Stimulated activated CD8-positive, alpha-beta memory T cell treated with anti-CD3 and anti-CD28 coated beads, Interleukin-12 subunit alpha, Interleukin-12 subunit beta, amount 100 ng/mL, for 1 hour (primary cell): Measurements from ENCODE around the gene MUC2.
"Not testable (repeated sequence)": the region's sequence is repeated elsewhere in the genome, so short reads cannot be mapped to it uniquely, and the experiment has no call there.

Experiments
- DNase-seq: peaks from one replicate; pipeline ENCODE4 v3.0.0-alpha.2; 2020; ENCODE audit warnings: low read depth

The MUC2 gene

DNA sequence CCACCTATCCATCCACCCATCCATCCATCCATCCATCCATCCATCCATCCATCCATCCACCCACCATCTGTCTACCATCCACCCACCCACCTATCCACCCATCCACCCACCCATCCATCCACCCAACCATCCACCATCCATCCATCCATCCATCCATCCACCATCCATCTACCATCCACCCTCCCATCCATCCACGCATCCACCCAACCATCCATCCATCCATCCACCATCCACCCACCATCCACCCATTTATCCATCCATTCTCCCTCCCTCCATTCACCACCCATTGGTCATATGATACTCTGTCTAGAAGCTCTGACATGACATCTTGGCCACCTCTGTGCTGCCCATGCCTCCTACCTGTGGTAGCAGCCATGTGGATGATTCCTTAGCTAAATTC, 31.7 kb downstream of the MUC2 start:
- DNase-seq: no peak

DNA sequence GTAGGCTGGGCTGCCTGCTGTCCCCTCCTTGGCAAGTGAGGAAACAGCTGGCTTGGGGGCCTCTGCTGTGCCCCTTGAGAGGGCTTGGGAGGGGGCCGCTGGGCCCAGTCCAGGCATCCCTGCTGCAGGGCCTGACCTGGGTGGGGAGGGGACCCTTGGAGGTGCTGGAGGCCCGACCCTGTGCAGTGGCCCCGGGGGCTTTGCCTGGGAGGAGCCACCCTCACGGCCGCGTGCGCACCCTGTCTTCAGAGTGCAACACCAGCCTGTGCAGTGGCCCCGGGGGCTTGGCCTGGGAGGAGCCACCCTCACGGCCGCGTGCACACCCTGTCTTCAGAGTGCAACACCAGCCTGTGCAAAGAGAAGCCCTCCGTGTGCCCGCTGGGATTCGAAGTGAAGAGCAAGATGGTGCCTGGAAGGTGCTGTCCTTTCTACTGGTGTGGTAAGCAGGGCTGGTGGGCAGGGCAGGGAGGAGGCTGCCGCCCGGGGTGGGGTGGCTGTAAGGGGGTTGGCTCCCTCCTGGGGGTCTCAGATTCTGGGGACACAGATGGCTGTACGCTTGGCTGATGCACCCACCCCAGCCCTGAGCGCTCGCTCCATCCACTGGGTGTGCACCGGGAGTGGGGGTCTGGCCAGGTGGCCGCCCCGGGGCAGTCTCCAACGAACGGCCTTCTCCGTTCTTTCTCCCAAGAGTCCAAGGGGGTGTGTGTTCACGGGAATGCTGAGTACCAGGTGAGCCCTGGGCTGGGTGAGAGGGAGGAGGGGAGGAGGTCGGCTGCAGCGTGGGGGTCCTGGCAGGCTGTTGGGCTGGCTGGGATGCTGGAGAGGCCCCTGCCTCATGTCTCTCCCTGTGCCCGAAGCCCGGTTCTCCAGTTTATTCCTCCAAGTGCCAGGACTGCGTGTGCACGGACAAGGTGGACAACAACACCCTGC, 32.9 kb downstream of the MUC2 start:
- no peak for DNase-seq

DNA sequence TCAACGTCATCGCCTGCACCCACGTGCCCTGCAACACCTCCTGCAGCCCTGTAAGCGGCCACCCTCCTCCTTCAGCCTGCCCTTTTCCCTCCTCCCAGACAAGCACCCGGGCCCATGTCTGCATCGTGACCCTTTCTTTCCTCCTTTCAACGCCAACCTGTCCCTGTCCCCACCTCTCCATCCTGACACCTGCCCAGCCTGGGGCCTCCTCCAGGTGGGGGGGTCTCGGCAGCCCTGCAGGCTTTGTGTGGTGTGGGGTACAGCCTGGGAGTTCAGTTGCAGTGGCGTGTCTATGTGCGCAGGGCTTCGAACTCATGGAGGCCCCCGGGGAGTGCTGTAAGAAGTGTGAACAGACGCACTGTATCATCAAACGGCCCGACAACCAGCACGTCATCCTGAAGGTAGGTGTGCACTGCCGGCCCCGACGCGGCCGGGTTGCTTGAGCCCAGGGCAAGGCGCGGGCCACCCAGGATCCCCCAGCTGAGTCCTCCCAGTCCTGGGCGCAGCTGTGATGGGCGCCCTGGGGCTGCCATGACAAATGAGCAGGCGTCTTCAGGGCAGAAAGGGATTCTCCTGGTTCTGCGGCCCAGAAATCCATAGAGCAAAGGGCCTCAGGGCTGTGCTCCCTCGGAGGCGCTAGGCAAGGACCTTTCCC, 33.7 kb downstream of the MUC2 start:
- no peak for DNase-seq

DNA sequence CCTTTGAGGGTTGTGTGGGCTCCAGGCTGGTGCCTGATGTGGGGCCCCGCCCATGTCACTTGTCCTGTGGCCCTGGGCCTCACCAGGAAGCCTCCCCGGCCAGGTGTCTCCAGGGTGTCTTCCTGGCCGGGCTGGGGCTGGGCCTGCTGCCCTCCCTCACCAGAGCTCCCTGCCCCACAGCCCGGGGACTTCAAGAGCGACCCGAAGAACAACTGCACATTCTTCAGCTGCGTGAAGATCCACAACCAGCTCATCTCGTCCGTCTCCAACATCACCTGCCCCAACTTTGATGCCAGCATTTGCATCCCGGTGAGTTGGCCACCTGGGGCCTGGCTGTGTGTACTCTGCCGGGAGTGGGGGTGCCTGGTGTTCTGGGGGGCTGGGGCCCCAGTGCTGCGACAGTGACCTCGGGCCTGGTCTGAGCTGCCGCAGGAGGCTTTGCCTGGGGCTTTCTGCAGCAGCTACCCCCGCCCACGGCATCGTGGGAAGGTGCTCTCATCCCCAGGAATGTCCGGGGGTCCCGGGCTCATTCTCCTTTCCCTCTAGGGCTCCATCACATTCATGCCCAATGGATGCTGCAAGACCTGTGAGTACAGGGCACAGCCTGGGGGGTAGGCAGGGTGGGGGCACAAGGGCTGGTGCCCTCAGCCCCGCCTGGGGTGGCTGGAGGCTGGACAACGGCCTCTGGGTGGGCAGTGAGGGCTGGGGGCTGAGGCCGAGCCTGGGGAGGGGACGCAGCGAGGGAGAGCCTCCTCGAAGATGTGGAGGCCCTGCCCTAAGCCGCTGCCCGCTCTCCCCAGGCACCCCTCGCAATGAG, 34.6 kb downstream of the MUC2 start:
- no peak for DNase-seq

DNA sequence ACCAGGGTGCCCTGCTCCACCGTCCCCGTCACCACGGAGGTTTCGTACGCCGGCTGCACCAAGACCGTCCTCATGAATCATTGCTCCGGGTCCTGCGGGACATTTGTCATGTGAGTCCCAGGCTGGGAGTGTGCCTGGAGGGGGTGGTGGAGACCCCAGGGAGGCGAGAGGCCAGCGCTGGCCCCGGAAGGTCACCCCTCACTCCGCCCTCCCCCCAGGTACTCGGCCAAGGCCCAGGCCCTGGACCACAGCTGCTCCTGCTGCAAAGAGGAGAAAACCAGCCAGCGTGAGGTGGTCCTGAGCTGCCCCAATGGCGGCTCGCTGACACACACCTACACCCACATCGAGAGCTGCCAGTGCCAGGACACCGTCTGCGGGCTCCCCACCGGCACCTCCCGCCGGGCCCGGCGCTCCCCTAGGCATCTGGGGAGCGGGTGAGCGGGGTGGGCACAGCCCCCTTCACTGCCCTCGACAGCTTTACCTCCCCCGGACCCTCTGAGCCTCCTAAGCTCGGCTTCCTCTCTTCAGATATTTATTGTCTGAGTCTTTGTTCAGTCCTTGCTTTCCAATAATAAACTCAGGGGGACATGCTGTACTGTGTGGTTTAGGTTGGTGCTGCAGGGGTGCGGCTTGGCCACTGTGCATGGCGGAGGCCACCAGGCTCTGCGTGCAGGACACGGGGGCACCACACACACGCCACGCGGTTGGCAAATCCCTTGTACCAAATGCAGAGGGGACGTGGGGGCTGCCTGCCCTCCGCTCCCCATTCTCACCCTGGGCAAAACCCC, 35.4 kb downstream of the MUC2 start:
- DNase-seq: no peak

DNA sequence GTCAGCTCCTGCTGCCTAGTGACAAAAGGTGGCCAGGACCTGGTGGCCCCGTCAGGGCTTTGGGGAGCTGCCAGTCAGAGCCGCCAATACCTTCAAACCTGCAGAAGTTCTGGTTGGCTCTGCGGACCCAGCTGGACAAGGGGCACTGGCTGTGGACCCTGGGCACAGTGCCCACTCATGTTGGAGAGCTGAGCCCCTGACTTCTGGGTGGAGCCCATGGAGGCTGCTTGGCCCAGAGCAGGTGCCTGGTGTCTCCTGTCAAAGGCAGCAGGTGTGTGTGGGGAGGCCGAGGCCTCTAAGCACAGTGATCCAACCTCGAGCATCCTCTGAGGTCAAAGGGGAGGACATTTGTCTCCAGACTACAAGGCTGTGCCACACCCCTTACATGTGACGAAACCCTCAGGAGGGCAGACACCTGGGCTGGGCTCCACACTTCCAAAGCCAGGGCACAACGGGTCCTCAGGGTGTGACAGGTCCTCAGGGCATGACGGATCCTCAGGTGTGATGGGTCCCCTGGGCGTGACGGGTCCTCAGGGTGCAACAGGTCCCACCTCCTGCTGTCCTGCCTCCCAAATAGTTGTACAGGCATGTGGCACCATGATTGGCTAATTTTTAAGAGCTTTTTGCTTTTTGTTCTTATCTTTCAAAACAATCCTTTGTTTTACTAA, 37.0 kb downstream of the MUC2 start:
- DNase-seq: no peak

DNA sequence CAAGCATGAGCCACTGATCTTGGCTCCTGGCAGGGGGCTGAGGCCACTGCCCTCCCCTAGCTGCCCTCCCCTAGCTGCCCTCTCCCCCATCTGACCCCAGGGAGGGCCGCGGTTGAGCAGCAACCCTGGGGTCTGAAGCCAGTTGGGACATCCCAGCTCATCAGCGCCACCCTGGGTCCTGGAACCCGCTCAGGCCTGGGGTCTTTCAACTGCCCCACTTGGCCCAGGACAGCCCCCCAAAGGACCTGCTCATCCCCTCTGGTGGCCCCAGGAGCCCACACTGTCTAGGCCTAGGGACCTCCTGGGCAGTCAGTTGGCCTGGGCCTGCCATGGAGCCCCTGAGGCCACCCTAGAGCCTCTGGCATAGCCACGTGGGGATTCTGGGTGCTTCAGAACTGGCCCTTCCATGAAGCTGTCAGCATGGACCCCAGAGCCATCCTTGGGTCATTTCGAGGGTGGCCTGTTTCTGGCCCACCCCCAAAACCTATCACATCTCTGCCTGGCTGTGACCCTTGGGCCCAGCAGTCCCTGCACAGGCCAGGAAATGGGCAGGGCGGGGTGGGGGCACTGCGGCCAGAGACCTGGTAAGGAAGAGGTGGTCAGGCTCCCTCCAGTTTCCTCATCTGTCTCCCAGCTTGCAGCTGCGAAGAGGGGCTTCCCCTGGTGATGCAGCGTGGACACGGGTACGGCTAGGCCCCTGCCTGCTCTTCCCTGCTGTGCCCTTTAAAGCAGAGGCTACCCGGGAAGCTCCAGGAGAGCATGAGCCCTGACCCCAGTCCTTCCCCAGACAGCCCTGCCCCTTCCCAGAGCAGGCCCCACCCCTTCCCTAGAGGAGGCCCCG, 37.9 kb downstream of the MUC2 start:
- no peak for DNase-seq

DNA sequence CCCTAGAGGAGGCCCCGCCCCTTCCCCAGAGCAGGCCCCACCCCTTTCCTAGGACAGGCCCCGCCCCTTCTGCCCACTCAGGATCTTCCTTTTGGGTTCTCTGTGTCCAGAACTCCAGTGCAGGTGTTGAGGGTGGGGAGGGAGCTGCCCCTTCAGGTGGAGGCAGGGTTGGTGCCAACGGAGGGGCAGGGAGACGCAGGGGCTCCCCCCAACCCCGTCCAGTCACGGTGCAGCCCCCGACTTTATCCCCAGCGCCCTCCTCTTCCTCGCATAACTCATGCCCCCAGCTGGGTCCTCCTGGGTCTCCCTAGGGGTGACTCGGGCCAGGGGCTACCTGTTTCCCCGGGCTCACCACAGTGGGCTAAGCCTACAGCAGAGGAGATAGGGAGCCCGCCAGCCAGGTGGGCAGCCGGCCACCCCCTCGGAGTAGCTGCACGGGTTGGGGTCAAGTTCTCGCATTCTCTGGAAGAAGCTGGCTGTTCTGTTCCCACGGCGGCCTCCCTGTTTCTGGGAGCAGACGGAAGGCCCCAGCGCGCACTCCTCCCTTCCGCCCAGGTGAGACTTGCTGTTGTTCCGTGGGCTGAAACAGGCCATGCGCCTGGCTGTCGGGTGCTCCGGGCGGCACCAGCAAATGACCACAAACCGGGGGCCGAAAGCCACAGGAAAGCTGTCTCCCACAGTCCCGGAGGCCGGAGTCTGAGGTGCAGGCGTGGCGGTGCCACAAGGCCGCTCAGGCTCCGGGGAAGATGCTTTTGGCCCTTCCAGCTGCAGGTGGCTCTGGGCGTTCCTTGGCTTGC, 38.9 kb downstream of the MUC2 start:
- no peak for DNase-seq

DNA sequence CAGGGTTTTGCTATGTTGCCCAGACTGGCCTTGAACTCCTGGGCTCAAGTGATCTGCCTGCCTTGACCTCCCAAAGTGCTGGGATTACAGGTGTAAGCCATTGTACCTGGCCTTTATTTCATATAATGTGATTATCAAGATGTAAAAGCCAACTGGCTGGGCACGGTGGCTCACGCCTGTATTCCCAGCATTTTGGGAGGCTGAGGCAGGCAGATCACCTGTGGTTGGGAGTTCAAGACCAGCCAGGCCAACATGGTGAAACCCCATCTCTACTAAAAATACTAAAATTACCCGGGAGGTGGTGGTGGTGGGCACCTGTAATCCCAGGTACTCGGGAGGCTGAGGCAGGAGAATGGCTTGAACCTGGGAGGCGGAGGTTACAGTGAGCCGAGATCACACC, 40.6 kb downstream of the MUC2 start:
- DNase-seq: not testable (repeated sequence)

DNA sequence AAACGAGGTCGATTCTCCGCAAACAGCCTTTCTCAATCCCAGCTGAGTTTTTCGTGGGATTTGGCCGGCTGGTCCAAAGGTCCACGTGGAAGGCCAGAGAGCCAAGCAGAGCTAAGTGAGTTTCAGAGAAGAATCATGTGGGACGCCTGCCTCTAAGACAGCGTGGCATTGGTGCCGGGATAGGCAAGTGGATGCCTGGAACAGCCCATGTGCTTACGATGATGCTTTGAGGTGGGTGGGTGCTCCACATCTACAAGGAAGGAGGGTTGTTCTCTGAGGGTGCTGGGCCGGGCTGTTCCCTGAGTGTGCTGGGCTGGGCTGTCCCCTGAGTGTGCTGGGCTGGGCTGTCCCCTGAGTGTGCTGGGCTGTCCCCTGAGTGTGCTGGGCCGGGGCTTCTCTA, 41.4 kb downstream of the MUC2 start:
- DNase-seq: no peak

DNA sequence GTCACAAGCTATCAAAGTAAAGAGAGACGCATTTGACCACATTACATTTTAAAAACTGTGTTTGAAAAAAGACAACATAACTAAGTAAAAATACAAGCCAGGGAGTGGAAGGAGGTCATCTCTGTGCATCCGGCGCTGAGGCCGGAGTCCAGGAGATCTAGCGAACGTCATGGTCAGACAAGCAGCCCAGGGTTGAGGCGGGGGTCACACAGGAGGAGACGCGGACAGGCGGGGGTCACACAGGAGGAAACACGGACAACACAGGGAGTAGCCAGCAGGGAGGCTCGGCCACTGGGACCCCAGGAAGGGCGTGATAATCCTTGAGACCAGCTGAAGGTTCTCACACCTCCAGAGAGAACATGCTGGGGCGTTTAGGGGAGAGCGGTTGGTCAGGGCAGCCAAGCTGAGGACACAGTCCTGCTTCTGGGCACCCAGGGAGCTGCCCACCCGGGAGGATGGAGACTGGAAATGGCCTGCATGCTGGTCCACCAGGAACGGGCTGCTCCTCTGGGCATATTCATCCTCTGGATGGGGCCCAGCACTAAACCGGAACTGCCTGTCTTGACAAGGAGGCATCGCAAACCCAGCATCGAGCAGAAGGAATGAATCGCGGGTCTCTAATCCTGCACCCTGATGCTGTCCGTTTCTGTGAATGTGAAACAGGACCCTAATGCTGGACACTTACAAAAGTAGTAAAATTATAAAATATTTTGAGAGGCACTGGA, 42.2 kb downstream of the MUC2 start:
- no peak for DNase-seq

DNA sequence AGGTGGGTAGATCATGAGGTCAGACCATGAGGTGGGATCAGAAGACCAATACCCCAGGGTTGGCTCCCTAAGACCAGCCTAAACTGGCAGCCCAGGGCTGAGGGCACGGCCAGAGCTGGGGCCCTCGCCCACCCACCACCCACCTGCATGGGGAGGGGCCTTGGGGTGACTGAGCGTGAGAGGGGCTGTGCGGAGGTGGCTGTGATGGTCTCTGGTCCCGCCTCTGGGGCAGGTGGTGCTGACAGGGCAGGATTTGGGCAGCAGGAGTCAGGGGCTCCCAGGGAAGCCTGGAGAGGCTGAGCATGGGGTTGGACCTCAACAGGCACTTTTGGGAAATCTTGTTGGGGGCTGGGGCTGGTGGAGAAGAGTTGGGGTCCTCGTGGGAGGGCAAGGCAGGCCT, 43.3 kb downstream of the MUC2 start:
- no peak for DNase-seq

DNA sequence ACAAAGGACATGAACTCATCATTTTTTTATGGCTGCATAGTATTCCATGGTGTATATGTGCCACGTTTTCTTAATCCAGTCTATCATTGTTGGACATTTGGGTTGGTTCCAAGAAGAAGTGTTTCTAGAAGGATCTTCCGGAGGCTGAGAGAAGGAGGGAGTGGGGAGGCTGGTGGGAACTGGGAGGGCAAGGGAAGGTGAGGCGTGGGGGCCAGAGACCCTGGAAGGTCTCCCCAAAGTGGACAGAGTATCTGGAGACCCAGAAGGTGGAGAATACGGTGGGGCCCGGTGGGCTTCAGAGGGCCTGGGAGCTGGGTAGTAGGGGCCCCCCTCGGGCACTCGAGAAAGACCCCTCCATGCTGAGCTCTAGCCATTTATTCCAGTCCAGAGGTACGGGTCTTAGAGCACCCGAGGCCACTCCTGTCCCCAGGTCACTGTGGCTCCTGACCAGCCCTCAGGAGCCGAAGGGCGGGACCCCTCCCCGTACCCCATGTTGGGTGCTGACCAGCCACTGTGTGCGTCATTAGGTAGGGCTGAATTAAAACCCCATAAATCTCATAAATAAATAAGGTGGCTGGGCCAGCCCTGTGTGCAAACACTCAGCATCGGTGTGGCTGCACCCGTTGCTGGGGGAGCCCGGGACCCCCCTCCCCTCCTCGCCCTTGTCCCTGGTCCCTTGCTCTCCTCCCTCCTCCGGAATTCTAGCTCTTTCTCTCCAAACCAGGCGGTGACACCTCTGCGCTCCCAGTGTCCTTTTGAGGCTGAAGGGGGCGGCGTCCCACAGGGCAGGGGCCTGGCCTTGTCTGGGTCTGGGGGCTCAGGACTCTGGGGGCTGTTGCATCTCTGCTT, 44.3 kb downstream of the MUC2 start:
- no peak for DNase-seq

DNA sequence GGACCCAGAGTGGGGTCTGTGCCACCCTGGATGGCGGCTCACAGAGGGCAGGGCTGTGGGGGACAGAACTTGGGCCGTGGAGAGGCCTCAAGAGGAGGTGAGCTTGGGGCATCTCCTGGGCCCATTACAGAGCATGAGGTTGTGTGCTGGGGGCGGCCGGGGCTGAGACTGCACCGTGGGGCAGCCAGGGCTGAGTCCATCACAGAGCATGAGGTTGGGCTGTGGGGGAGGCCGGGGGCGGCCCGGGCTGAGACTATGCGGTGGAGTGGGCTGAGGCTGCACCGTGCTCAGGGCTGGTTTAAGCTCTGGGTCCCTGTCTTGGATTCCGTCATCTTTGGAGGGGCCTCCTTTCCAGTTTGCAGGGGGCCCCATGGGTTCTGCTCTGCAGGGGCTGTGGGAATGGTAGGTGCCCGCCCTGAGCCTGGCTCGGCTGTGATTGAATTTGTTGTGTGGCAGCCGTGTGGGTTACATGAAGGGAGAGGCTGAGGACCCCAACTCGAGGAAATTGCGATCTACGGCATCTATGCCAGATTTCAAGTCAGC, 45.0 kb downstream of the MUC2 start:
- no peak for DNase-seq

DNA sequence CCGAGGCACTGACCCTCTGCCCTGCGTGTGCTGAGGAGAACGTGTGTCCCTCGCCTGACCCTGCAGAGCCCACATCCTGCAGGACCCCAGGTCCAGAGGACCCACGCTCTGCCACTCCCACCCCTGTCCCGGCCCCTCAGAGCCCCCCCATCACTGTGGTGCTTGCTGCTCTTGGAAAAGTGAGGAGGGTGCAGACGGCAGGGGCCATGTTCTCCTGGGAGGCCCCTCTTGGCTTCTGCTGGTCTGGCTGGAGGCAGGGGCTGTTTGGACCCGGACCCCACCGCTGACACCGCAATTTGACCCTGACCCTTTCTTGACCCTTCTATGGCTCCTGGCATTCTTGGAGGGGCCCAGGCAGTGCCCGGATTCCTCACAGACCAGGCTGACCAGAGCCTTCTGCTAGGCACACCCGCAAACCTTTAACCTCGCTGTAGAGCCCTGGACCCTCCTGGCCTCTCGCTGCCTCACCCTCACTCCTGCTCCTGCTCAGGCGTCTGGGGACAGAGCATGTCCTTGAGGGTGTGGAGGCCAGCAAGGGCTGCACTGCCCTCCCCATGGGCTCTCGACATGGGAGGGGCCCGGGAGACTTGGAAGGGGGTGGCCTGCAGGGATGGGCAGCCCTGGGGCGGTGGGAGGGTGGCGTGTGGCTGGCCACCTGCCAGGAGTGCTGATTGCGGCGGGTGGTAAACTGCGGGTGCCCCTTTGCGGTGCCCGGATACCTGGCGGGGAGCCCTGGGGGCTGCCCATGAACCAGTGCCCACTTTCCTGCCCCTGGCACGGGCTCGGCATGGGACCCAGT, 46.1 kb downstream of the MUC2 start:
- no peak for DNase-seq

DNA sequence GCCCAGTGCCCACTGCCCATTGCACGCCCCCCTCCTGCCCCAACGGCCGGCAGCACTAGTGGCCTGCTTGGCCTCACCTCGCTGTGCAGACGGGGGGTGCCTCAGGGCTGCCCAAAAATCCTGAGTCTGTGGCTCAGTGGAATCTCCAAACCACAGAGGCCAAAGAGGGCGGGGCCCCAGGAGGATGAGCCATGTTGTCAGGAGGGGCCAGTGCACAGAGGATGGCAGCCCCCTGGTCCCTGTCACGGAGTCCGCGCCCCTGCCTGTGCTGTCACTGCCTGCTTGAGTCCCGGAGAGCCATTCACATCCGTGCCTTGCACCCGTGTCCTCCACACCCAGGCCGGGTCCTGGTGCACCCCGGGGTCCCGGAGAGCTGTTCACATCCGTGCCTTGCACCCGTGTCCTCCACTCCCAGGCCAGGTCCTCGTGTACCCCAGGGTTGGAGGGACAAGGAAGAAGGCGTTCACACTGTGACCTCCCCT, 46.7 kb downstream of the MUC2 start:
- no peak for DNase-seq
